Frontal cortex (tissue), 4 donors: ENCODE data around the gene AOPEP. TPM values are rescaled to one million over a fixed set of nuclear protein-coding genes. Genes with fewer than 3 reads are reported as not detected.

Experiments used
- DNase-seq, 2 donors: peaks; one replicate each; pipeline ENCODE4 v3.0.0; 2012; ENCODE audit warnings: low spot score in 2 of 2
- FAIRE-seq: peaks from 2 replicates; lab custom pipeline; 2012; peaks lifted over from hg19 to GRCh38; lab: Jason Lieb, UNC
- total RNA-seq: library from RNA; depleted of rRNA; stranded (reverse); fragments of >200 nt; gene quantifications from one replicate; pipeline ENCODE4 v1.2.3, GENCODE V29; 2014
- donor health status: control.
- donor health status: control.
- donor health status: control.

The AOPEP gene
- total RNA-seq, 1 donor from 2014 or later, result 23.2 TPM

DNA sequence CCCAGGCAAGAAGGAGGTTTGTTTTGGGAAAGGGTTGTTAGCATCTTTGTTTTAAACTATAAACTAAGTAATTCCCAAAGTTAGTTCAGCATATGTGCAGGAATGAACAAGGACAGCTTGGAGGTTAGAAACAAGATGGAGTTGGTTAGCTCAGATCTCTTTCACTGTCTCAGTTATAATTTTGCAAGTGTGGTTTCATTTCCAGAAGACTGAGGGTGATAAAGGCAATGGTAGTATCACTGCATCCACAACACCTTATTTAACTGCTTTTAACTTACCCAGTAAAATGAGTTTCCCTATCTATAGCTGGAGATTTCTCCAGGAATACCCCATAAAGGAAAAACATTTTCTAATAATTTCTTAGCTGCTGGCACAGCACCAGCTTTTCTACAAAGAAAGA, 152.7 kb downstream of the AOPEP start:
- FAIRE-seq, result no peak
- DNase-seq, result no peak

GRCh38 chr9:94881023-94881422, 154.5 kb downstream of the AOPEP start:
- no peak for DNase-seq
- no peak for FAIRE-seq

DNA sequence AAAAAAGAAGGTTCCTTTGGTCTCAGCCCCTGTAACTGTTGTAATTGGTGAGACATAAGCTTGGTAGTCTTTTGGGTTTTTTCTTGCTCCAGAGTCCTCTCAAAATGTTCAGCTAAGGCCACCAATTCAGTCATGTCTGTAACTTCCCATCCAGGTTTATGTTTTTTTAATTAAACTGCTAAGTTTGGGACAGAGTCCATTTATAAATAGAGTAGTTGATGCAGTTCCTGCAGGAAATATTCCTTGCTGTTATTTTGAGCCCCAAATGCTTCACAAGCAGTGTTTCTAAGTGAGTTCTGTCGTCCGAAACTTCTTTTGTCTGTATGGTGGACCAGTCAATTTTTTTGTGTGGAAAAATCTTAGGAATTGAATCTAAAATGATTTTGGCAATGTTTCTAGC, 155.0 kb downstream of the AOPEP start:
- FAIRE-seq, result no peak
- no peak for DNase-seq

GRCh38 chr9:94881940-94882339, 155.4 kb downstream of the AOPEP start:
- DNase-seq, result no peak
- FAIRE-seq, result no peak

- no peak for DNase-seq
- no peak for FAIRE-seq
Observed at GRCh38 chr9:94882966-94883641, 156.6 kb downstream of the AOPEP start.

GRCh38 chr9:94885854-94886447, 159.5 kb downstream of the AOPEP start:
- FAIRE-seq, result no peak
- no peak for DNase-seq

- FAIRE-seq (no peak), DNase-seq (no peak)
Observed at GRCh38 chr9:94887721-94888120, 161.2 kb downstream of the AOPEP start.

DNA sequence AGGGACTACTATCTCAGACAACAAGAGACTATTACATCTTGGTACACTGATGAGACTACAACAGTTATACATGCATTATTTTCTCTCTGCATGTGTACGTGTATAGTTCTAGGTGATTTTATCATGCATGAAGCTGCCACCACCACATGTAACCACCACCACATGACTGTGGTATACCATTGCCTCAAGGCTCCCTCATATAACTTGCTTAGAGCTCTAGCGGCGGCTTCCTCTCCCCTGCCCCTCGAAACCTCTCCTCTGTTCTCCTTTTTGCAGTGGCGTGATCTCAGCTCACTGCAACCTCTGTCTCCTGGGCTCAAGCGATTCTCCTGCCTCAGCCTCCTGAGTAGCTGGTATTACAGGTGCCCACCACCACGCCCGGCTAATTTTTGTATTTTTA, 162.3 kb downstream of the AOPEP start:
- FAIRE-seq (no peak), DNase-seq (no peak)

- no peak for DNase-seq
- FAIRE-seq, result no peak
Observed at GRCh38 chr9:94889628-94890027, 163.1 kb downstream of the AOPEP start.

DNA sequence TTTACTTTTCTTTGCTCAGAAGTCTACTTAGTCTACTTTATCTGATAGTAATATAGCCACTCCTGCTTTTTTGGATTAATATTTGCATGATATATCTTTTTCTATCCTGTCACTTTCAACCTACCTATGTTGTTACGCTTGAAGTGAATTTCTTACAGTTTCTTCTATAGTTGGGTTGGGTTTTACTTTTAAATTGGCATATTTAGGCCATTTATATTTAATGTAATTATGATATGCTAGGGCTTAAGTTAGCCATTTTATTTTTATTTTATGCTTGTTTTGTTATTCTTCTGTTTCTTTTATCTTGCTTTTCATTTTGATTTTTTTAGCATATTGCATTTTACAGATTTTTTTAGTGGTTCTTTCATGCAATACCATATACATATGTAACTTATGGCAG, 164.7 kb downstream of the AOPEP start:
- DNase-seq (no peak), FAIRE-seq (no peak)

DNA sequence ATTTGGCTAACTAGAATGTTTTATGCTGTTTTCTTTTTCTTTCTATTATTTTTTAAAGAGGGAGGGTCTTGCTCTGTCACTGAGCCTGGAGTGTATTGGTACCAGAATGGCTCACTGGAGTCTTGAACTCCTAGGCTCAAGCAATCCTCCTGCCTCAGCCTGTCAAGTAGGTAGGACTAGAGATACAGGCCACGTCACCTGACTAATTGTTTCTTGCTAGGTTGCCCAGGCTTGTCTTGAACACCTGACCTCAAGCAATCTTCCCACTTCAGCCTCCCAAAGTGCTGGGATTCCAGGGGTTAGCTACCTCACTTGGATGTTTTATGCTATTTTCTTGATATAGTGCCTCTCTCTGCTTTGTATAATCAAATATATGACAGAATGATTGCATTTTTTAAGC, 166.2 kb downstream of the AOPEP start:
- FAIRE-seq, result no peak
- no peak for DNase-seq

DNA sequence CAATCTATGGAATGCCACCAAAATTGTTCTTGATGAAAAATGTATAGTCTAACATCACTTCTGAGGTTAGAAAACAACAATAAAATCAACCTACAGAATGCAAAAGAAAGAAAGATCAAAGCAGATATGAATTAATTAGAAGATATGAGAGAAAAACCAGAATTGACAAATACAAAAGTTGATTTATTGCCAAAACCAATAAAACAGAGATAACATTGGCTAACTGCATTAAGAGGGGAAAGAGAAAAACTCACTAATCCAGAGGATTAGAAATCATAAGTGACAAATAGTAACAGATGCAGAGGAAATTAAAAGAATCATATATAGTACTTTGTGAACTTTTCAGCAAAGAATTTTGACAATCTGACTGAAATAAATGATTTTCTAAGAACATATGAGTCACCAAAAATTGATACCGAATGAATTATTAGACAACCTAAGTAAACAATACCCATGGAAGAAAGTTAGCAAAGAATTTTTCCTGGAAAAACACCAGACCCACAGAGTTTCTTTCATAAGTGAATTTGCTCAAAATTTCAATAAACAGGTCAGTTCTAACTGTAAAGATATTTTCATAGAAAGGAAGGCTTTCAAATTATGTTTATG, 167.7 kb downstream of the AOPEP start:
- DNase-seq (no peak), FAIRE-seq (no peak)

GRCh38 chr9:94895668-94896067, 169.2 kb downstream of the AOPEP start:
- FAIRE-seq, result no peak

GRCh38 chr9:94896512-94896911, 170.0 kb downstream of the AOPEP start:
- DNase-seq, result no peak
- no peak for FAIRE-seq

More at GRCh38 chr9:94895668-94896067, 169.2 kb downstream of the AOPEP start:
- DNase-seq, result no peak

- DNase-seq (no peak), FAIRE-seq (no peak)
Observed at GRCh38 chr9:94899464-94900221, 173.1 kb downstream of the AOPEP start.

GRCh38 chr9:94900222-94901018, 173.9 kb downstream of the AOPEP start:
- DNase-seq (no peak), FAIRE-seq (no peak)

- DNase-seq, result no peak
- no peak for FAIRE-seq
Observed at GRCh38 chr9:94901019-94901363, 174.5 kb downstream of the AOPEP start.

- FAIRE-seq, result no peak
- no peak for DNase-seq
Observed at GRCh38 chr9:94903961-94904421, 177.5 kb downstream of the AOPEP start.

DNA sequence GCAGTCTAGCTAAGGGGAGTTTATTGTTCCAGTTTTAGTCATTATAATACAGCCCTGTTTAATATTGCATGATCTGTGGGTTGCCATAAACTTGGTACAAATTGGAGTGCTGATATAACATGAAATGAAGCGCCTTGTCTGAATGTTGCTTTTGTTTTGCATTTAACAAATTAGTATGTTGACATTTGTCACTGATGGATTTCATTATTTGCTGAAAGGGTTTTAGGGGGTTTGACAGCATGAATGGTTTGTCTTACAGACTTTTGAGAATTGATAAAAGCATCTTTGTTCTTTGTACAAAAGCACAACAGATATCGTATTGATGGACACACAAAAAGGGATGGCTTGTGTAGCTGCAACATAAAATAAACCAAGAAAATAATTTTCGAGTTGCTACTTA, 178.3 kb downstream of the AOPEP start:
- no peak for DNase-seq
- peak; percentile 95 for FAIRE-seq

- DNase-seq (no peak), FAIRE-seq (no peak)
Observed at GRCh38 chr9:94905606-94906005, 179.1 kb downstream of the AOPEP start.
